ENCODE data around the gene NAT16. TPM values are rescaled to one million over a fixed set of nuclear protein-coding genes. Genes with fewer than 3 reads are reported as not detected.

The NAT16 gene
- total and polyA plus RNA-seq, 2 of the 13 experiments (the other 11 are each of a cell fraction or from before 2014, with no cell fraction given), result 0.04 TPM; not detected in 1

DNA sequence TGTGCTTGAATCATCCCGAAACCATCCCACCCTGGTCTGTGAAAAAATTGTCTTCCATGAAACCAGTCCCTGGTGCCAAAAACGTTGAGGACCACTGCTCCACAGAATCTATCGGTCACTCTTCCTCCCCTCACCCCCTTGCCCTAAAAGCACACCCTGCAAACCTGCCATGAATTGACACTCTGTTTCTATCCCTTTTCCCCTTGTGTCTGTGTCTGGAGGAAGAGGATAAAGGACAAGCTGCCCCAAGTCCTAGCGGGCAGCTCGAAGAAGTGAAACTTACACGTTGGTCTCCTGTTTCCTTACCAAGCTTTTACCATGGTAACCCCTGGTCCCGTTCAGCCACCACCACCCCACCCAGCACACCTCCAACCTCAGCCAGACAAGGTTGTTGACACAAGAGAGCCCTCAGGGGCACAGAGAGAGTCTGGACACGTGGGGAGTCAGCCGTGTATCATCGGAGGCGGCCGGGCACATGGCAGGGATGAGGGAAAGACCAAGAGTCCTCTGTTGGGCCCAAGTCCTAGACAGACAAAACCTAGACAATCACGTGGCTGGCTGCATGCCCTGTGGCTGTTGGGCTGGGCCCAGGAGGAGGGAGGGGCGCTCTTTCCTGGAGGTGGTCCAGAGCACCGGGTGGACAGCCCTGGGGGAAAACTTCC lies 54.0 kb downstream of the NAT16 start (continued):
- TF ChIP-seq, protein P1, sequence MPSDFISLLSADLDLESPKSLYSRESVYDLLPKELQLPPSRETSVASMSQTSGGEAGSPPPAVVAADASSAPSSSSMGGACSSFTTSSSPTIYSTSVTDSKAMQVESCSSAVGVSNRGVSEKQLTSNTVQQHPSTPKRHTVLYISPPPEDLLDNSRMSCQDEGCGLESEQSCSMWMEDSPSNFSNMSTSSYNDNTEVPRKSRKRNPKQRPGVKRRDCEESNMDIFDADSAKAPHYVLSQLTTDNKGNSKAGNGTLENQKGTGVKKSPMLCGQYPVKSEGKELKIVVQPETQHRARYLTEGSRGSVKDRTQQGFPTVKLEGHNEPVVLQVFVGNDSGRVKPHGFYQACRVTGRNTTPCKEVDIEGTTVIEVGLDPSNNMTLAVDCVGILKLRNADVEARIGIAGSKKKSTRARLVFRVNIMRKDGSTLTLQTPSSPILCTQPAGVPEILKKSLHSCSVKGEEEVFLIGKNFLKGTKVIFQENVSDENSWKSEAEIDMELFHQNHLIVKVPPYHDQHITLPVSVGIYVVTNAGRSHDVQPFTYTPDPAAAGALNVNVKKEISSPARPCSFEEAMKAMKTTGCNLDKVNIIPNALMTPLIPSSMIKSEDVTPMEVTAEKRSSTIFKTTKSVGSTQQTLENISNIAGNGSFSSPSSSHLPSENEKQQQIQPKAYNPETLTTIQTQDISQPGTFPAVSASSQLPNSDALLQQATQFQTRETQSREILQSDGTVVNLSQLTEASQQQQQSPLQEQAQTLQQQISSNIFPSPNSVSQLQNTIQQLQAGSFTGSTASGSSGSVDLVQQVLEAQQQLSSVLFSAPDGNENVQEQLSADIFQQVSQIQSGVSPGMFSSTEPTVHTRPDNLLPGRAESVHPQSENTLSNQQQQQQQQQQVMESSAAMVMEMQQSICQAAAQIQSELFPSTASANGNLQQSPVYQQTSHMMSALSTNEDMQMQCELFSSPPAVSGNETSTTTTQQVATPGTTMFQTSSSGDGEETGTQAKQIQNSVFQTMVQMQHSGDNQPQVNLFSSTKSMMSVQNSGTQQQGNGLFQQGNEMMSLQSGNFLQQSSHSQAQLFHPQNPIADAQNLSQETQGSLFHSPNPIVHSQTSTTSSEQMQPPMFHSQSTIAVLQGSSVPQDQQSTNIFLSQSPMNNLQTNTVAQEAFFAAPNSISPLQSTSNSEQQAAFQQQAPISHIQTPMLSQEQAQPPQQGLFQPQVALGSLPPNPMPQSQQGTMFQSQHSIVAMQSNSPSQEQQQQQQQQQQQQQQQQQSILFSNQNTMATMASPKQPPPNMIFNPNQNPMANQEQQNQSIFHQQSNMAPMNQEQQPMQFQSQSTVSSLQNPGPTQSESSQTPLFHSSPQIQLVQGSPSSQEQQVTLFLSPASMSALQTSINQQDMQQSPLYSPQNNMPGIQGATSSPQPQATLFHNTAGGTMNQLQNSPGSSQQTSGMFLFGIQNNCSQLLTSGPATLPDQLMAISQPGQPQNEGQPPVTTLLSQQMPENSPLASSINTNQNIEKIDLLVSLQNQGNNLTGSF (CRISPR knock-in tag; IDR thresholded peaks at IDR 0.05), result no peak; the same call in 1 of the 2 replicates
- TF ChIP-seq RARG (CRISPR knock-in tag; IDR thresholded peaks at IDR 0.05; ENCODE audit: low read depth), result peak; percentile 23; the same call in 1 of the 2 replicates
- TF ChIP-seq CREM (IDR thresholded peaks at IDR 0.05), result no peak
- TF ChIP-seq CREM (CRISPR knock-in tag; IDR thresholded peaks at IDR 0.05), result no peak
- TF ChIP-seq RELA (CRISPR knock-in tag; IDR thresholded peaks at IDR 0.05), result no peak
- peak; percentile 70; the same call in 1 of the 2 replicates for TF ChIP-seq ZNF644 (CRISPR knock-in tag; IDR thresholded peaks at IDR 0.05; ENCODE audit: low read depth)
- TF ChIP-seq FOXM1 (CRISPR knock-in tag; IDR thresholded peaks at IDR 0.05), result no peak
- TF ChIP-seq RORA (CRISPR knock-in tag; IDR thresholded peaks at IDR 0.05), result no peak
- TF ChIP-seq YY1 (IDR thresholded peaks at IDR 0.05; ENCODE audit: insufficient read depth, insufficient replicate concordance, low read depth, low read length), result peak; percentile 8
- TF ChIP-seq EZH2 (conservative IDR thresholded peaks at IDR 0.05; ENCODE audit: low read depth, low read length), result no peak
- TF ChIP-seq ZNF230 (CRISPR knock-in tag; IDR thresholded peaks at IDR 0.05), result no peak; the same call in 1 of the 2 replicates
- TF ChIP-seq ZSCAN22 (CRISPR knock-in tag; IDR thresholded peaks at IDR 0.05), result no peak
- no peak; the same call in 1 of the 2 replicates for TF ChIP-seq SP140L (CRISPR knock-in tag; IDR thresholded peaks at IDR 0.05; ENCODE audit: borderline replicate concordance)
- TF ChIP-seq CEBPG (CRISPR knock-in tag; IDR thresholded peaks at IDR 0.05), result no peak
- peak in 1 of 2 experiments; percentile 66; a peak in 1 of 4 replicates for TF ChIP-seq NR2F1 (CRISPR knock-in tag; IDR thresholded peaks at IDR 0.05)
- TF ChIP-seq, protein P2, sequence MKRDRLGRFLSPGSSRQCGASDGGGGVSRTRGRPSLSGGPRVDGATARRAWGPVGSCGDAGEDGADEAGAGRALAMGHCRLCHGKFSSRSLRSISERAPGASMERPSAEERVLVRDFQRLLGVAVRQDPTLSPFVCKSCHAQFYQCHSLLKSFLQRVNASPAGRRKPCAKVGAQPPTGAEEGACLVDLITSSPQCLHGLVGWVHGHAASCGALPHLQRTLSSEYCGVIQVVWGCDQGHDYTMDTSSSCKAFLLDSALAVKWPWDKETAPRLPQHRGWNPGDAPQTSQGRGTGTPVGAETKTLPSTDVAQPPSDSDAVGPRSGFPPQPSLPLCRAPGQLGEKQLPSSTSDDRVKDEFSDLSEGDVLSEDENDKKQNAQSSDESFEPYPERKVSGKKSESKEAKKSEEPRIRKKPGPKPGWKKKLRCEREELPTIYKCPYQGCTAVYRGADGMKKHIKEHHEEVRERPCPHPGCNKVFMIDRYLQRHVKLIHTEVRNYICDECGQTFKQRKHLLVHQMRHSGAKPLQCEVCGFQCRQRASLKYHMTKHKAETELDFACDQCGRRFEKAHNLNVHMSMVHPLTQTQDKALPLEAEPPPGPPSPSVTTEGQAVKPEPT (CRISPR knock-in tag; IDR thresholded peaks at IDR 0.05; ENCODE audit: low read depth), result peak; percentile 85; the same call in 1 of the 2 replicates
- TF ChIP-seq, protein P3, sequence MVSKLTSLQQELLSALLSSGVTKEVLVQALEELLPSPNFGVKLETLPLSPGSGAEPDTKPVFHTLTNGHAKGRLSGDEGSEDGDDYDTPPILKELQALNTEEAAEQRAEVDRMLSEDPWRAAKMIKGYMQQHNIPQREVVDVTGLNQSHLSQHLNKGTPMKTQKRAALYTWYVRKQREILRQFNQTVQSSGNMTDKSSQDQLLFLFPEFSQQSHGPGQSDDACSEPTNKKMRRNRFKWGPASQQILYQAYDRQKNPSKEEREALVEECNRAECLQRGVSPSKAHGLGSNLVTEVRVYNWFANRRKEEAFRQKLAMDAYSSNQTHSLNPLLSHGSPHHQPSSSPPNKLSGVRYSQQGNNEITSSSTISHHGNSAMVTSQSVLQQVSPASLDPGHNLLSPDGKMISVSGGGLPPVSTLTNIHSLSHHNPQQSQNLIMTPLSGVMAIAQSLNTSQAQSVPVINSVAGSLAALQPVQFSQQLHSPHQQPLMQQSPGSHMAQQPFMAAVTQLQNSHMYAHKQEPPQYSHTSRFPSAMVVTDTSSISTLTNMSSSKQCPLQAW (CRISPR knock-in tag; IDR thresholded peaks at IDR 0.05), result no peak; the same call in 1 of the 2 replicates
- peak; percentile 73; the same call in 1 of the 2 replicates for TF ChIP-seq CCDC6 (CRISPR knock-in tag; IDR thresholded peaks at IDR 0.05)
- TF ChIP-seq HNRNPUL1 (IDR thresholded peaks at IDR 0.05; ENCODE audit: low read depth, low read length), result no peak
